ENCODE results near the gene RIPPLY2.

The RIPPLY2 gene

DNA sequence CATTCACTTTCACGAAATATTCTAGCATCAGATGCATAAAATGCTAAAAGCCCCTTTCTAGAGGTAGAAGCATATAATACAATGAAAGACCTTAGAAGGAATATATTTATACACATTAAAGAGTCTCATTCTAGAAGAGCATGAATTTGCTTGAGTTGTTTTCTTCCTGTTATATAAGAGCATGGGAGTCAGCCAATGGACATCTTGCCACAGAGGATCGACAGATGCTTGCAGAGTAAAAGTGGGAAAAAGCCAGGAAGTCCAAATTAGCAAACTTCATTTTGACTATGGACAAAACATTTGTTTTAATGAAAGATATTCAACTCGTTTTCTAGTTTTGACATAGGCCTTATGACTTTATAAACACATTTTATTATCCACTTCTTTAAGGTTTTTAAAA, 44.2 kb upstream of the RIPPLY2 start:
- H3K9me3 ChIP-seq (ENCODE audit: insufficient read depth, low read length, severe bottlenecking) = no peaks in the 10 kb centered on the region
- no peaks in the 10 kb centered on the region for H3K36me3 ChIP-seq (ENCODE audit: insufficient read depth, low read length)
- H3K9ac ChIP-seq (ENCODE audit: low read depth, low read length) = no peak overlapping the region
- H3K4me3 ChIP-seq (ENCODE audit: low read depth in 1 of 2, low read length in 2 of 2) = no peak overlapping the region
- no peaks in the 10 kb centered on the region for H3K4me1 ChIP-seq (ENCODE audit: insufficient read depth, low read length)
- DNase-seq (no peak), ATAC-seq (ENCODE audit: insufficient read depth, low read depth) (no peak)
- H3K27me3 ChIP-seq (ENCODE audit: insufficient read depth, low read length, poor library complexity) = no peaks in the 10 kb centered on the region
- TF ChIP-seq, protein P1, sequence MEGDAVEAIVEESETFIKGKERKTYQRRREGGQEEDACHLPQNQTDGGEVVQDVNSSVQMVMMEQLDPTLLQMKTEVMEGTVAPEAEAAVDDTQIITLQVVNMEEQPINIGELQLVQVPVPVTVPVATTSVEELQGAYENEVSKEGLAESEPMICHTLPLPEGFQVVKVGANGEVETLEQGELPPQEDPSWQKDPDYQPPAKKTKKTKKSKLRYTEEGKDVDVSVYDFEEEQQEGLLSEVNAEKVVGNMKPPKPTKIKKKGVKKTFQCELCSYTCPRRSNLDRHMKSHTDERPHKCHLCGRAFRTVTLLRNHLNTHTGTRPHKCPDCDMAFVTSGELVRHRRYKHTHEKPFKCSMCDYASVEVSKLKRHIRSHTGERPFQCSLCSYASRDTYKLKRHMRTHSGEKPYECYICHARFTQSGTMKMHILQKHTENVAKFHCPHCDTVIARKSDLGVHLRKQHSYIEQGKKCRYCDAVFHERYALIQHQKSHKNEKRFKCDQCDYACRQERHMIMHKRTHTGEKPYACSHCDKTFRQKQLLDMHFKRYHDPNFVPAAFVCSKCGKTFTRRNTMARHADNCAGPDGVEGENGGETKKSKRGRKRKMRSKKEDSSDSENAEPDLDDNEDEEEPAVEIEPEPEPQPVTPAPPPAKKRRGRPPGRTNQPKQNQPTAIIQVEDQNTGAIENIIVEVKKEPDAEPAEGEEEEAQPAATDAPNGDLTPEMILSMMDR (IDR thresholded peaks at IDR 0.05; ENCODE audit: borderline replicate concordance, extremely low read depth, low read length, poor library complexity, severe bottlenecking) = no peak
- no peak for TF ChIP-seq EZH2 (IDR thresholded peaks at IDR 0.05; ENCODE audit: borderline replicate concordance, low read depth, low read length, severe bottlenecking)
- no peak overlapping the region for H2AFZ ChIP-seq (ENCODE audit: low read depth, low read length)
- H3K79me2 ChIP-seq (ENCODE audit: insufficient read depth, low read length) = no peaks in the 10 kb centered on the region
- no peak overlapping the region for H3K4me2 ChIP-seq (ENCODE audit: insufficient read depth, low read length)
- no peak overlapping the region for H3K27ac ChIP-seq (ENCODE audit: low read length)
- H4K20me1 ChIP-seq (ENCODE audit: insufficient read depth, low read length) = no peaks in the 10 kb centered on the region

DNA sequence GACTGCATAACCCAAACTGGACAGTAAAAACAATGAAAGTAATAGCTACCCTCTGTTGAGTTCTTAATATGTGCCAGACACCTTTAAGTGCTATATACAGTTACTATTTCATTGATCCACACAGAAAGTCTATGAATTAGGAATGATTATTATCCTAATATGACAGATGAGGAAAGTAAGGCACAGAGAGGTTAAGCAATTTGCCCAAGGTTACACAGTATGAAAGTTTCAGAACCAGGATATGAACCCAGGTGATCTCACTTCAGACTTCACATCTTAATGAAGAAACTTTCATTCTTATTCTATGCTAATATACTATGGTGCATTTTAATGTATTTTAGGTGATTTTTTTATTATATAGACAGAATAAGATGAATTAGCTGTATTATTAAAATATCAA, 40.6 kb upstream of the RIPPLY2 start:
- Histone ChIP-seq H3K9ac (ENCODE audit: low read depth, low read length) (no peak overlapping the region), H3K36me3 (ENCODE audit: insufficient read depth, low read length) (no peaks in the 10 kb centered on the region), H4K20me1 (ENCODE audit: insufficient read depth, low read length) (no peaks in the 10 kb centered on the region), H3K79me2 (ENCODE audit: insufficient read depth, low read length) (no peaks in the 10 kb centered on the region), H2AFZ (ENCODE audit: low read depth, low read length) (no peak overlapping the region), H3K9me3 (ENCODE audit: insufficient read depth, low read length, severe bottlenecking) (no peaks in the 10 kb centered on the region), H3K4me2 (ENCODE audit: insufficient read depth, low read length) (no peak overlapping the region), H3K4me3 (ENCODE audit: low read depth in 1 of 2, low read length in 2 of 2) (no peak overlapping the region), H3K4me1 (ENCODE audit: insufficient read depth, low read length) (no peaks in the 10 kb centered on the region), H3K27ac (ENCODE audit: low read length) (no peak overlapping the region), H3K27me3 (ENCODE audit: insufficient read depth, low read length, poor library complexity) (no peaks in the 10 kb centered on the region)
- DNase-seq (no peak), ATAC-seq (ENCODE audit: insufficient read depth, low read depth) (no peak)
- TF ChIP-seq, protein P1 (IDR thresholded peaks at IDR 0.05; ENCODE audit: borderline replicate concordance, extremely low read depth, low read length, poor library complexity, severe bottlenecking) = no peak
- TF ChIP-seq EZH2 (IDR thresholded peaks at IDR 0.05; ENCODE audit: borderline replicate concordance, low read depth, low read length, severe bottlenecking) = no peak

DNA sequence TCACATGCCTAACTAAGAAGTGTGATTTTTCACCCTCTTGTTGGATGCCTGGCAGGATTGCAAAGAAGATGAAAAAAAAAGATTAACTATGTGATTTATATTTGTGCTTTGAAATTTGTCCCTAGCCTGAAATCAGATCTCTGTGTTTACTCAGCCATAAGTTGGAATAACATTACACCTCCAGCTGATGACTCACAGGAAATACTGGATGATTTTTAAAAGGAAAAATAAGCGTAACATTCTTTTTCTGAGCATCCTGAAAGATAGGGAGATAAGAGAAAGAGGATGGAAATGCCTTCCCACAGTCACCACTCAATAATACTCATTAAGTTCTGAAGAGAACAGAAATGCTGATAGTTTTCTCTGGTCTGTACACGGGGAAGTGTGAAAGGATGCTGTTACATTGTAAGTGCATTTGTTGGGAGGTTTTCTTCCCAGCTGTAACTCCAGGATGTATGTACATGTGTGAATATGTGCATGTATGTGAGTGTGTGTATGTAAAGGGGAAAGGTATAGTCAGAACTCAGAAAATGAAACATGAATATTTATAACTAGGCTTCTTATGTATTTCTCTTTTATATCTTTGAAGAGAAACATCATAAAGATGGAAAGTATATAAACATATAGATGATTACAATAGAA, 37.4 kb upstream of the RIPPLY2 start:
- DNase-seq = no peak
- Histone ChIP-seq H3K27ac (ENCODE audit: low read length) (no peak overlapping the region), H2AFZ (ENCODE audit: low read depth, low read length) (no peak overlapping the region), H3K4me1 (ENCODE audit: insufficient read depth, low read length) (no peaks in the 10 kb centered on the region), H4K20me1 (ENCODE audit: insufficient read depth, low read length) (no peaks in the 10 kb centered on the region), H3K27me3 (ENCODE audit: insufficient read depth, low read length, poor library complexity) (no peaks in the 10 kb centered on the region), H3K4me3 (ENCODE audit: low read depth in 1 of 2, low read length in 2 of 2) (no peak overlapping the region), H3K9ac (ENCODE audit: low read depth, low read length) (no peak overlapping the region), H3K36me3 (ENCODE audit: insufficient read depth, low read length) (no peaks in the 10 kb centered on the region), H3K9me3 (ENCODE audit: insufficient read depth, low read length, severe bottlenecking) (no peaks in the 10 kb centered on the region), H3K79me2 (ENCODE audit: insufficient read depth, low read length) (no peaks in the 10 kb centered on the region), H3K4me2 (ENCODE audit: insufficient read depth, low read length) (no peak overlapping the region)
- ATAC-seq (ENCODE audit: insufficient read depth, low read depth) = no peak
- TF ChIP-seq, protein P1 (IDR thresholded peaks at IDR 0.05; ENCODE audit: borderline replicate concordance, extremely low read depth, low read length, poor library complexity, severe bottlenecking) = no peak
- no peak for TF ChIP-seq EZH2 (IDR thresholded peaks at IDR 0.05; ENCODE audit: borderline replicate concordance, low read depth, low read length, severe bottlenecking)

Measured in DND-41 (cell line).